ENCODE results near the gene SMOC1. TPM values are rescaled to one million over a fixed set of nuclear protein-coding genes. Genes with fewer than 3 reads are reported as not detected.

The SMOC1 gene
- total RNA-seq, 1 experiment from 2014 or later, result not detected

GRCh38 chr14:69951263-69951662, 72.0 kb downstream of the SMOC1 start:
- BruUV-seq (replicated peaks), result no TSS peak
- POLR2A ChIA-PET (ENCODE audit: unreplicated experiment), result interaction anchor here (0.6 kb wide), 1 partner anchor 1903 kb away, joined by 10 read pairs; no protein-coding TSS in a partner anchor
- no peaks in the 10 kb centered on the region for H3K4me1 ChIP-seq (ENCODE audit: insufficient read depth, low read length)
- no peaks in the 10 kb centered on the region for H3K9me2 ChIP-seq (replicated peaks; ENCODE audit: low read length)
- no peak overlapping the region for H3K27ac ChIP-seq (ENCODE audit: low read length)
- no peak overlapping the region for H3K4me2 ChIP-seq (ENCODE audit: low read length)
- no peaks in the 10 kb centered on the region for H3K9me3 ChIP-seq (ENCODE audit: low read length)
- no peak overlapping the region for H2AFZ ChIP-seq (ENCODE audit: low read length)
- H4K20me1 ChIP-seq (ENCODE audit: low read length), result no peaks in the 10 kb centered on the region
- peaks cover 93% of the 10 kb centered on the region for H3K27me3 ChIP-seq (ENCODE audit: low read length)
- intact Hi-C loops (cut with micrococcal nuclease), result no loop called here
- H3K36me3 ChIP-seq (ENCODE audit: low read depth, low read length), result no peaks in the 10 kb centered on the region
- no peaks in the 10 kb centered on the region for H3K79me2 ChIP-seq (ENCODE audit: low read length)
- H3F3A ChIP-seq (ENCODE audit: low read length, unreplicated experiment), result no peaks in the 10 kb centered on the region
- TF ChIP-seq EZH2 (IDR thresholded peaks at IDR 0.05; ENCODE audit: low read length, unreplicated experiment), result no peak
- no peak for TF ChIP-seq EZH2phosphoT487 (IDR thresholded peaks at IDR 0.05; ENCODE audit: borderline replicate concordance, low read length)
- no peak for TF ChIP-seq CTCF (conservative IDR thresholded peaks at IDR 0.05; ENCODE audit: low read depth, low read length)
- H3K9ac ChIP-seq (ENCODE audit: low read length), result no peak overlapping the region
- CTCF ChIA-PET, result no interaction called here
- no peak overlapping the region for H3K4me3 ChIP-seq (ENCODE audit: low read length)
- ATAC-seq, result no peak
- DNase-seq, result no peak

DNA sequence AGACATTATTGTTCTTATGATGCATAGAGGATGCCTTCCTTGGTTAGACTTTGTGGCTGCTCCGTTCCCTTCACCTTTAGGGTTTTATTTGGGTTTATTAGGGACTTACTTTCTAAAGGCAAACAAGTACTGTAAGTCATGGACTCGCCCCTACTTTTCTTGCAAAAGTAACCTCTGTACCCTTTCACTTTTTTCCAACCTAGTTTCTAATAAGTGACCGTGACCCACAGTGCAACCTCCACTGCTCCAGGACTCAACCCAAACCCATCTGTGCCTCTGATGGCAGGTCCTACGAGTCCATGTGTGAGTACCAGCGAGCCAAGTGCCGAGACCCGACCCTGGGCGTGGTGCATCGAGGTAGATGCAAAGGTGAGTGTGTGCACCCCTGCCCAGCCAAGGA, 72.7 kb downstream of the SMOC1 start:
- H3K9me2 ChIP-seq (replicated peaks; ENCODE audit: low read length), result no peaks in the 10 kb centered on the region
- H3K27ac ChIP-seq (ENCODE audit: low read length), result no peak overlapping the region
- no peaks in the 10 kb centered on the region for H3F3A ChIP-seq (ENCODE audit: low read length, unreplicated experiment)
- no peak overlapping the region for H2AFZ ChIP-seq (ENCODE audit: low read length)
- no peaks in the 10 kb centered on the region for H3K79me2 ChIP-seq (ENCODE audit: low read length)
- H3K9me3 ChIP-seq (ENCODE audit: low read length), result no peaks in the 10 kb centered on the region
- no peak for ATAC-seq
- no peaks in the 10 kb centered on the region for H3K4me1 ChIP-seq (ENCODE audit: insufficient read depth, low read length)
- no peaks in the 10 kb centered on the region for H4K20me1 ChIP-seq (ENCODE audit: low read length)
- intact Hi-C loops (cut with micrococcal nuclease), result no loop called here
- DNase-seq, result no peak
- H3K36me3 ChIP-seq (ENCODE audit: low read depth, low read length), result no peaks in the 10 kb centered on the region
- H3K9ac ChIP-seq (ENCODE audit: low read length), result no peak overlapping the region
- TF ChIP-seq EZH2phosphoT487 (IDR thresholded peaks at IDR 0.05; ENCODE audit: borderline replicate concordance, low read length), result no peak
- no peak for TF ChIP-seq EZH2 (IDR thresholded peaks at IDR 0.05; ENCODE audit: low read length, unreplicated experiment)
- no peak for TF ChIP-seq CTCF (conservative IDR thresholded peaks at IDR 0.05; ENCODE audit: low read depth, low read length)
- H3K4me2 ChIP-seq (ENCODE audit: low read length), result no peak overlapping the region
- peaks cover 97% of the 10 kb centered on the region for H3K27me3 ChIP-seq (ENCODE audit: low read length)
- H3K4me3 ChIP-seq (ENCODE audit: low read length), result no peak overlapping the region
- no TSS peak for BruUV-seq (replicated peaks)
- CTCF ChIA-PET, result no interaction called here
- POLR2A ChIA-PET (ENCODE audit: unreplicated experiment), result no interaction called here

DNA sequence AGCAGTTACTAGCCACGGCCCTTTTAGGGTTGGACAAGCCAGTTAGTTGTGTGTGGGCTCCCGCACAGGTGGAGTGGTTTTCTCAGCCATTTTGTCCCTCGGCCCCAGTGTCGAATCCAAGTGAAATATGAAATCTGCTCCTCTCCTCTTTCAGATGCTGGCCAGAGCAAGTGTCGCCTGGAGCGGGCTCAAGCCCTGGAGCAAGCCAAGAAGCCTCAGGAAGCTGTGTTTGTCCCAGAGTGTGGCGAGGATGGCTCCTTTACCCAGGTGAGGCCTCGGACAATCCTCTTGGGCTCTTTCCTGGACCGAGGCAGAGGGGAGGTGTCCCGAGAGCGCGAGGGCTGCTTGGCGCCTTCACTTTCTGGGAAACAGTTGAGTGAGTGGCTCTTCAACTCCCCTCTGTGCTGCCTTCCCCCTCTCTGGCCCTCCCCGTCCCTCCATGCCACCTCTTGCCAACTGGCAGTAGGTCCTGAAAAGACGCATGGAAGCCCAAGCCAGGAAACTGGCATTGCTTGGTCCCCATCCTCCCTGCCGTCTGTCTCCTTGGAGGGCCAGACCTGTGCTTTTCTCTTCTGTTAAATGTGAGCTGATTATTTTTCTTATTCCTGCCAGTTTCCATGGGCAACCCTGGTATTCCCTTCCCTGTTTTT, 74.2 kb downstream of the SMOC1 start:
- CTCF ChIA-PET, result no interaction called here
- Histone ChIP-seq H3K4me2 (ENCODE audit: low read length) (no peak overlapping the region), H3K36me3 (ENCODE audit: low read depth, low read length) (no peaks in the 10 kb centered on the region), H3K27ac (ENCODE audit: low read length) (no peak overlapping the region), H2AFZ (ENCODE audit: low read length) (no peak overlapping the region), H3K9me2 (replicated peaks; ENCODE audit: low read length) (no peaks in the 10 kb centered on the region), H3K9ac (ENCODE audit: low read length) (no peak overlapping the region), H4K20me1 (ENCODE audit: low read length) (no peaks in the 10 kb centered on the region), H3K4me3 (ENCODE audit: low read length) (no peak overlapping the region), H3K27me3 (ENCODE audit: low read length) (peaks cover 92% of the 10 kb centered on the region), H3K79me2 (ENCODE audit: low read length) (no peaks in the 10 kb centered on the region), H3F3A (ENCODE audit: low read length, unreplicated experiment) (no peaks in the 10 kb centered on the region), H3K4me1 (ENCODE audit: insufficient read depth, low read length) (no peaks in the 10 kb centered on the region), H3K9me3 (ENCODE audit: low read length) (no peaks in the 10 kb centered on the region)
- TF ChIP-seq EZH2 (IDR thresholded peaks at IDR 0.05; ENCODE audit: low read length, unreplicated experiment) (no peak), CTCF (conservative IDR thresholded peaks at IDR 0.05; ENCODE audit: low read depth, low read length) (no peak), EZH2phosphoT487 (IDR thresholded peaks at IDR 0.05; ENCODE audit: borderline replicate concordance, low read length) (no peak)
- BruUV-seq (replicated peaks), result no TSS peak
- DNase-seq, result no peak
- POLR2A ChIA-PET (ENCODE audit: unreplicated experiment), result no interaction called here
- intact Hi-C loops (cut with micrococcal nuclease), result no loop called here
- ATAC-seq, result no peak

Measured in PC-3 (cell line).